ENCODE results near the gene SMIM13. TPM values are rescaled to one million over a fixed set of nuclear protein-coding genes. Genes with fewer than 3 reads are reported as not detected.

SMIM13 gene
- total RNA-seq, 1 experiment from 2014 or later, result 22.2 TPM

DNA sequence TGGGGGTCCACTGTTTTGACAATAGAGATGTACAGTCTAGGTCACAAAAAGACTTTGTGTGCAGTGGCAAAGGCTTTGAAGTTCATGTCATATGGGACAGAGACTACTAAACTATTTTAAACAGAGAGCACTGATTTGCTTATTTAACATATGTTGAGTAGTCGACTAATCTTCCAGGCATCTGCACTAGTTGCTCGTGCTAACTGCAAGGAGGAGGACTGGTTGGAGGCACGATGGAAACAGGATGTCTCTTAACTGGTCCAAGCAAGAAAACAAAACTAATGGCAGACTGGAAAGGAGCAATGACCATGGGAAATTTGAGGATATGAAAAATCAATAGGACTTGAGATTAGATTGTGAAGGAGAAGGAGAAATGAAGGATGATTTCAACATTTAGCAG, 46.4 kb downstream of the SMIM13 start:
- Histone ChIP-seq H3K27ac (no peak overlapping the region), H3K4me3 (no peak overlapping the region), H3K4me1 (replicated peaks; ENCODE audit: insufficient read depth) (0 out of 2 replicates have a peak, but pooled peaks cover 6% of the 10 kb centered on the region), H3K9me2 (ENCODE audit: insufficient read depth) (no peaks in the 10 kb centered on the region), H3K4me2 (no peak overlapping the region), H2AFZ (no peak overlapping the region), H3K79me2 (ENCODE audit: low read depth) (no peaks in the 10 kb centered on the region), H4K20me1 (ENCODE audit: insufficient read depth) (no peaks in the 10 kb centered on the region), H3F3A (ENCODE audit: insufficient read depth, low read depth) (no peaks in the 10 kb centered on the region), H3K9me3 (ENCODE audit: insufficient read depth, low read depth) (no peaks in the 10 kb centered on the region), H3K36me3 (ENCODE audit: low read depth) (peaks cover 8% of the 10 kb centered on the region; the same call in 1 of the 2 replicates), H3K27me3 (ENCODE audit: insufficient read depth, low read depth) (no peaks in the 10 kb centered on the region)
- intact Hi-C loops (cut with micrococcal nuclease; ENCODE audit: unreplicated experiment), result loop anchor here (5.0 kb wide), 1 partner anchor 188 kb away; no protein-coding TSS in a partner anchor
- no peak for DNase-seq
- TF ChIP-seq, protein P1, sequence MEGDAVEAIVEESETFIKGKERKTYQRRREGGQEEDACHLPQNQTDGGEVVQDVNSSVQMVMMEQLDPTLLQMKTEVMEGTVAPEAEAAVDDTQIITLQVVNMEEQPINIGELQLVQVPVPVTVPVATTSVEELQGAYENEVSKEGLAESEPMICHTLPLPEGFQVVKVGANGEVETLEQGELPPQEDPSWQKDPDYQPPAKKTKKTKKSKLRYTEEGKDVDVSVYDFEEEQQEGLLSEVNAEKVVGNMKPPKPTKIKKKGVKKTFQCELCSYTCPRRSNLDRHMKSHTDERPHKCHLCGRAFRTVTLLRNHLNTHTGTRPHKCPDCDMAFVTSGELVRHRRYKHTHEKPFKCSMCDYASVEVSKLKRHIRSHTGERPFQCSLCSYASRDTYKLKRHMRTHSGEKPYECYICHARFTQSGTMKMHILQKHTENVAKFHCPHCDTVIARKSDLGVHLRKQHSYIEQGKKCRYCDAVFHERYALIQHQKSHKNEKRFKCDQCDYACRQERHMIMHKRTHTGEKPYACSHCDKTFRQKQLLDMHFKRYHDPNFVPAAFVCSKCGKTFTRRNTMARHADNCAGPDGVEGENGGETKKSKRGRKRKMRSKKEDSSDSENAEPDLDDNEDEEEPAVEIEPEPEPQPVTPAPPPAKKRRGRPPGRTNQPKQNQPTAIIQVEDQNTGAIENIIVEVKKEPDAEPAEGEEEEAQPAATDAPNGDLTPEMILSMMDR (conservative IDR thresholded peaks at IDR 0.05), result no peak
- TF ChIP-seq EZH2 (IDR thresholded peaks at IDR 0.05; ENCODE audit: low read depth), result no peak
- ChIA-PET CTCF (no interaction called here), POLR2A (ENCODE audit: unreplicated experiment) (no interaction called here)
- BruUV-seq (replicated peaks), result no TSS peak

DNA sequence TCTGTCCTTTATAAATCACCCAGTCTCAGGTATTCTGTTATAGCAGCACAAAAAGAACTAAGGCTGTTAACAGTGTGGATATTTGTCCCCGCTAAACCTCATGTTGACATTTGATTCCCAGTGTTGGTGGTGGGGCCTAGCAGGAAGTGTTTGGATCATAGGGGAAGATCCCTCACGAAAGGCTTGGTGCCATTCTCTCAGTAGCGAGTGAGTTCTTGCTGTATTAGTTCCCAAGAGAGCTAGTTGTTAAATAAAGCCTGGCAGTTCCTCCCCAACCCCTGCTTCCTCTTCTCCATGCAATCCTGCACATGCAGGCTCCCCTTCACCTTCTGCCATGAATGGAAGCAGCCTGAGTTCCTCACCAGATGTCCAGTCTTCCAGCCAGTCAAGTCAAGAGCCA, 47.7 kb downstream of the SMIM13 start:
- intact Hi-C loops (cut with micrococcal nuclease; ENCODE audit: unreplicated experiment), result loop anchor here (5.0 kb wide), 1 partner anchor 189 kb away; no protein-coding TSS in a partner anchor
- H2AFZ ChIP-seq, result no peak overlapping the region
- H3F3A ChIP-seq (ENCODE audit: insufficient read depth, low read depth), result no peaks in the 10 kb centered on the region
- H3K79me2 ChIP-seq (ENCODE audit: low read depth), result no peaks in the 10 kb centered on the region
- H3K4me1 ChIP-seq (replicated peaks; ENCODE audit: insufficient read depth), result 0 out of 2 replicates have a peak, but pooled peaks cover 6% of the 10 kb centered on the region
- H3K9me2 ChIP-seq (ENCODE audit: insufficient read depth), result no peaks in the 10 kb centered on the region
- no peak overlapping the region for H3K4me3 ChIP-seq
- BruUV-seq (replicated peaks), result no TSS peak
- TF ChIP-seq, protein P1 (conservative IDR thresholded peaks at IDR 0.05), result no peak
- no peak for TF ChIP-seq EZH2 (IDR thresholded peaks at IDR 0.05; ENCODE audit: low read depth)
- no peaks in the 10 kb centered on the region for H3K27me3 ChIP-seq (ENCODE audit: insufficient read depth, low read depth)
- no peak overlapping the region for H3K27ac ChIP-seq
- H3K4me2 ChIP-seq, result no peak overlapping the region
- no peaks in the 10 kb centered on the region for H3K9me3 ChIP-seq (ENCODE audit: insufficient read depth, low read depth)
- no peak for DNase-seq
- H3K36me3 ChIP-seq (ENCODE audit: low read depth), result no peaks in the 10 kb centered on the region
- POLR2A ChIA-PET (ENCODE audit: unreplicated experiment), result no interaction called here
- no peaks in the 10 kb centered on the region for H4K20me1 ChIP-seq (ENCODE audit: insufficient read depth)
- CTCF ChIA-PET, result no interaction called here

- Histone ChIP-seq H3F3A (ENCODE audit: insufficient read depth, low read depth) (no peaks in the 10 kb centered on the region), H3K79me2 (ENCODE audit: low read depth) (no peaks in the 10 kb centered on the region), H3K27me3 (ENCODE audit: insufficient read depth, low read depth) (no peaks in the 10 kb centered on the region), H3K9me3 (ENCODE audit: insufficient read depth, low read depth) (no peaks in the 10 kb centered on the region), H3K4me1 (replicated peaks; ENCODE audit: insufficient read depth) (0 out of 2 replicates have a peak, but pooled peaks cover 6% of the 10 kb centered on the region), H3K36me3 (ENCODE audit: low read depth) (no peaks in the 10 kb centered on the region), H4K20me1 (ENCODE audit: insufficient read depth) (no peaks in the 10 kb centered on the region), H3K27ac (no peak overlapping the region), H3K4me2 (no peak overlapping the region), H2AFZ (no peak overlapping the region), H3K4me3 (no peak overlapping the region), H3K9me2 (ENCODE audit: insufficient read depth) (no peaks in the 10 kb centered on the region)
- CTCF ChIA-PET, result interaction anchor here (0.7 kb wide), 1 partner anchor 354 kb away, joined by 6 read pairs; no protein-coding TSS in a partner anchor
- no TSS peak for BruUV-seq (replicated peaks)
- TF ChIP-seq, protein P1 (conservative IDR thresholded peaks at IDR 0.05), result no peak
- TF ChIP-seq EZH2 (IDR thresholded peaks at IDR 0.05; ENCODE audit: low read depth), result no peak
- intact Hi-C loops (cut with micrococcal nuclease; ENCODE audit: unreplicated experiment), result loop anchor here (5.0 kb wide), 1 partner anchor 190 kb away; no protein-coding TSS in a partner anchor
- no peak for DNase-seq
- POLR2A ChIA-PET (ENCODE audit: unreplicated experiment), result no interaction called here
These were observed 48.8 kb downstream of the SMIM13 start for GRCh38 chr6:11142296-11143027.

Data from PC-9 (cell line).